Lung (tissue), 12 donors: ENCODE results near the gene SLC13A5. TPM values are rescaled to one million over a fixed set of nuclear protein-coding genes. Genes with fewer than 3 reads are reported as not detected.

Experiments used
- ATAC-seq: fragments of 200-7000 bp; cut with Tn5 transposase; one replicate; pipeline ENCODE4 v1.9.1; 2020; ENCODE audit warnings: moderate number of reproducible peaks; ENCODE audit not compliant: insufficient read depth, low FRiP score
- DNase-seq, 3 donors: peaks; one replicate each; pipeline ENCODE4 v3.0.0-alpha.2; 2013 to 2017
- H3K27ac ChIP-seq, 2 donors: one replicate each; pipeline ENCODE4 v1.5.1; 2013; ENCODE audit warnings: mild to moderate bottlenecking in 2 of 2, moderate library complexity in 2 of 2, control low read depth in 1 of 2, inconsistent platforms in 1 of 2, low read depth in 1 of 2, low read length in 1 of 2
- H3K27me3 ChIP-seq, 3 donors: one replicate each; pipeline ENCODE4 v1.5.1; 2013; ENCODE audit warnings: low read length in 2 of 3; ENCODE audit not compliant: control insufficient read depth in 3 of 3, insufficient read depth in 3 of 3
- H3K36me3 ChIP-seq, 4 donors: one replicate each; pipeline ENCODE4 v1.5.1; 2013; ENCODE audit warnings: low read length in 4 of 4, mild to moderate bottlenecking in 1 of 4, moderate library complexity in 1 of 4; ENCODE audit not compliant: control insufficient read depth in 4 of 4, insufficient read depth in 4 of 4
- H3K4me1 ChIP-seq, 5 donors: one replicate each; pipeline ENCODE4 v1.5.1; 2013; ENCODE audit warnings: low read length in 5 of 5, mild to moderate bottlenecking in 2 of 5, moderate library complexity in 1 of 5; ENCODE audit not compliant: control insufficient read depth in 5 of 5, insufficient read depth in 5 of 5
- H3K4me3 ChIP-seq: one replicate; pipeline ENCODE4 v1.5.1; 2013; ENCODE audit warnings: mild to moderate bottlenecking, control low read depth, moderate library complexity
- H3K9ac ChIP-seq, 2 donors: one replicate each; pipeline ENCODE4 v1.5.1; 2013; ENCODE audit warnings: low read length in 2 of 2, control low read depth in 1 of 2; ENCODE audit not compliant: insufficient read depth in 1 of 2
- H3K9me3 ChIP-seq, 4 donors: one replicate each; pipeline ENCODE4 v1.5.1; 2013; ENCODE audit warnings: low read length in 3 of 4, mild to moderate bottlenecking in 1 of 4, moderate library complexity in 1 of 4; ENCODE audit not compliant: control insufficient read depth in 4 of 4, insufficient read depth in 3 of 4
- WGBS, 2 donors: extraction: QIAGEN DNeasy Blood & Tissue Kit; methylation state at CpG; one replicate each; pipeline ENCODE4 v1.1.7; 2013; 5-methylcytosine and 5-hydroxymethylcytosine counted together
- polyA plus RNA-seq, 2 donors: library from polyadenylated mRNA; stranded (reverse); fragments of 200-250 nt; gene quantifications; one replicate each; pipeline ENCODE4 v1.2.1, GENCODE V29; 2013
- total RNA-seq, 2 donors: library from RNA; depleted of rRNA in 1 of 2; stranded (reverse); fragments of >200 nt in 1 of 2; gene quantifications; one replicate each; pipeline ENCODE4 v1.2.1, GENCODE V29; 2014 to 2021
- TF ChIP-seq, protein P1 (sequence below): IDR thresholded peaks from 2 replicates; pipeline ENCODE4 v1.5.1; 2012; ENCODE audit warnings: mild to moderate bottlenecking; ENCODE audit errors: control extremely low read depth, extremely low read depth
- donor health status: control.
- donor health status: control.
- donor health status: Bipolar disorder and iron deficiency.
- donor health status: healthy.
- donor health status: DM: yes; HTN: yes; CAD: no.

SLC13A5 gene
- total and polyA plus RNA-seq, 4 donors = 0.18 TPM; not detected in 3

DNA sequence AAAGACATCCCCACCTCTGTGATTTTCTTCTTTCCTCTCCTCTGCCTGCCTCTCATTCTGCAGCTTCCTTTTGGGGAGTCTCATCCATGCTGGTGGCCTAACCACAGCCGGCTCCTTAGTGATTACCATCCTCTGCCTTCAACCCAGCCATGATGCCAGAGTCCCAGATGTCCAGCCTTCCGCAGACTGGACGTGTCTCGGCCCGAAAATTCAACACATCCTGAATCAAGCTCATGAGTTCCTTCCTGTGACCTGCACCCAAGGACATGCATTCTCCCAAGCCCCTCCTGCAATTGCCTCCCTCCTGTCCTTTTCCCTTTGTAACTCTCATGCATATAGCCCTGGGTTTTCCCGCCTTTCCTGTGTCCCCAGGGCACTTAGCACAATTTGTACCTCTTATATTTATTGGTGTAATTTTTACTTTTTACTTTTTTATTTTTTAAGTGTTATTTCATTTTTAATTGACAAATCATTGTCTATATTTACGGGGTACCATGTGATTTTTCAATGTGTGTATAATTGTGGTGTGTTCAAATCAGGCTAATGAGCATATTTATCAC is 1.2 kb upstream of the SLC13A5 start:
- Histone ChIP-seq H3K27me3 (peaks cover 0 to 31% (median 8%) of the 10 kb centered on the region in 3 donors), H3K36me3 (no peaks in the 10 kb centered on the region), H3K4me3 (no peak overlapping the region), H3K9me3 (peaks cover 0 to 3% (median 0%) of the 10 kb centered on the region in 4 donors), H3K27ac (no peak overlapping the region), H3K9ac (no peak overlapping the region), H3K4me1 (peaks cover 0 to 13% (median 4%) of the 10 kb centered on the region in 5 donors)
- 56 to 80% methylated on average over 7 of the region's 7 CpGs for WGBS, 2 donors
- DNase-seq (no peak), ATAC-seq (no peak)
- TF ChIP-seq, protein P1, sequence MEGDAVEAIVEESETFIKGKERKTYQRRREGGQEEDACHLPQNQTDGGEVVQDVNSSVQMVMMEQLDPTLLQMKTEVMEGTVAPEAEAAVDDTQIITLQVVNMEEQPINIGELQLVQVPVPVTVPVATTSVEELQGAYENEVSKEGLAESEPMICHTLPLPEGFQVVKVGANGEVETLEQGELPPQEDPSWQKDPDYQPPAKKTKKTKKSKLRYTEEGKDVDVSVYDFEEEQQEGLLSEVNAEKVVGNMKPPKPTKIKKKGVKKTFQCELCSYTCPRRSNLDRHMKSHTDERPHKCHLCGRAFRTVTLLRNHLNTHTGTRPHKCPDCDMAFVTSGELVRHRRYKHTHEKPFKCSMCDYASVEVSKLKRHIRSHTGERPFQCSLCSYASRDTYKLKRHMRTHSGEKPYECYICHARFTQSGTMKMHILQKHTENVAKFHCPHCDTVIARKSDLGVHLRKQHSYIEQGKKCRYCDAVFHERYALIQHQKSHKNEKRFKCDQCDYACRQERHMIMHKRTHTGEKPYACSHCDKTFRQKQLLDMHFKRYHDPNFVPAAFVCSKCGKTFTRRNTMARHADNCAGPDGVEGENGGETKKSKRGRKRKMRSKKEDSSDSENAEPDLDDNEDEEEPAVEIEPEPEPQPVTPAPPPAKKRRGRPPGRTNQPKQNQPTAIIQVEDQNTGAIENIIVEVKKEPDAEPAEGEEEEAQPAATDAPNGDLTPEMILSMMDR = no peak

DNA sequence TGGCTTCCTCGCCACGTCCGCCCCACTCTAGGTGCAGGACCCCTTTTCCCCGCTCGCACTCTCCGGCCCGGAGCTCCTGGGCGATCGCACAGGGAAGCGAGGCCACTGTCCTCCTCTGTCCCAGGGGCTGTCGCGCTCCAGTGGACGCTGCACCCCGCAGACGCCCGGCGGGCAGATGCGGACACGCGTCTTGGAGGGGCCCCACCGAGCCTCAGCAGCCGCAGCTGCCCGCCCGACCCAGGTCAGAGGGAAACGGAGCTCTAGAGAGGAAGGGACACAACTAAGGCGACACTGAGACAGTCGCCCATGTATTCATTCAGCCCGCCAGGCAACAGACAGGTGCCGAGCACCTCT is 726 bp upstream of the SLC13A5 start:
- no peaks in the 10 kb centered on the region for H3K36me3 ChIP-seq
- H3K9ac ChIP-seq = no peak overlapping the region
- H3K4me1 ChIP-seq = peaks cover 0 to 13% (median 4%) of the 10 kb centered on the region in 5 donors
- DNase-seq = no peak
- no peak for ATAC-seq
- TF ChIP-seq, protein P1 = no peak
- WGBS, 2 donors = 9 to 10% methylated on average over 29 of the region's 29 CpGs
- peaks cover 0 to 31% (median 8%) of the 10 kb centered on the region in 3 donors for H3K27me3 ChIP-seq
- no peak overlapping the region for H3K4me3 ChIP-seq
- peaks cover 0 to 3% (median 0%) of the 10 kb centered on the region in 4 donors for H3K9me3 ChIP-seq
- H3K27ac ChIP-seq = no peak overlapping the region

DNA sequence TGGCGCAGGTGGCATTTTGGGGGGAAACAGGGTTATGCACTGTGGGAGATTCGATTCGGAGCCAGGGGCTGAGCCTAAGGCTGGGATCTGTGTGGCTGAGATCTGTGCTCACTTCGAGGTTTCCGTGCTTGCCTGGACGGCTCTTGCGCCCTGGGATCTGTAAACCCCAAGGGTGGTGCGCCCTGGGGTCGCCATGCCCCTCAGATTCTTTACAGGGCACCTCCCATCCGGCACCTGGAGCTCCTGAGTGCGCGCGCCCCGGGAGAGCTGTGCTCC is 377 bp downstream of the SLC13A5 start:
- H3K4me1 ChIP-seq = peaks cover 0 to 13% (median 4%) of the 10 kb centered on the region in 5 donors
- no peak overlapping the region for H3K27ac ChIP-seq
- DNase-seq (no peak), ATAC-seq (no peak)
- TF ChIP-seq, protein P1 = no peak
- H3K9ac ChIP-seq = no peak overlapping the region
- H3K27me3 ChIP-seq = peaks cover 0 to 34% (median 8%) of the 10 kb centered on the region in 3 donors
- H3K9me3 ChIP-seq = peaks cover 0 to 3% (median 1%) of the 10 kb centered on the region in 4 donors
- no peak overlapping the region for H3K4me3 ChIP-seq
- no peaks in the 10 kb centered on the region for H3K36me3 ChIP-seq
- WGBS, 2 donors = 16 to 18% methylated on average over 14 of the region's 14 CpGs
